K562 (cell line): ENCODE results near the gene ZBTB7A. TPM values are rescaled to one million over a fixed set of nuclear protein-coding genes. Genes with fewer than 3 reads are reported as not detected.

ENCODE experiments used
- BCLAF1 ChIP-seq, 2 experiments: fragments of 450-650 bp in 1 of 2; IDR thresholded peaks; 2 replicates each; pipeline ENCODE4 v1.6.1; 2011 to 2017; ENCODE audit warnings: low read depth in 2 of 2, antibody characterized with exemption in 1 of 2, borderline replicate concordance in 1 of 2, low read length in 1 of 2, mild to moderate bottlenecking in 1 of 2, mixed read lengths in 1 of 2; ENCODE audit not compliant: control insufficient read depth in 1 of 2
- CREB3L1 ChIP-seq: fragments of 450-650 bp; IDR thresholded peaks from 2 replicates; pipeline ENCODE4 v1.6.1; 2014; ENCODE audit warnings: low read depth, mild to moderate bottlenecking, moderate library complexity, borderline replicate concordance
- CREM ChIP-seq: IDR thresholded peaks from 2 replicates; pipeline ENCODE4 v1.6.1; 2014; ENCODE audit warnings: antibody characterized with exemption, low read depth
- IRF2 ChIP-seq: sonication (generic); formaldehyde crosslinking; IDR thresholded peaks from 2 replicates; pipeline ENCODE4 v1.8.1; 2022; ENCODE audit warnings: mild to moderate bottlenecking, missing genetic modification reagents
- JUND ChIP-seq, 2 experiments: IDR thresholded peaks; 2 replicates in 1 of 2; 3 replicates in 1 of 2; pipeline ENCODE4 v1.6.1; 2011; ENCODE audit warnings: borderline replicate concordance in 2 of 2, low read depth in 2 of 2, low read length in 2 of 2, improper control_type of control experiment in 1 of 2, missing biosample characterization in 1 of 2, missing genetic modification characterization in 1 of 2, missing genetic modification reagents in 1 of 2
- RAD21 ChIP-seq, 2 experiments: fragments of 250-450 bp in 1 of 2; fragments of 450-650 bp in 1 of 2; sonication (Bioruptor Pico) in 1 of 2; formaldehyde crosslinking in 1 of 2; IDR thresholded peaks in 1 of 2; conservative IDR thresholded peaks in 1 of 2; 2 replicates each; pipeline versions ENCODE4 v1.4.0 to v1.8.0; 2020 to 2022; ENCODE audit warnings: mild to moderate bottlenecking in 2 of 2, moderate library complexity in 1 of 2
- SREBF2 ChIP-seq: sonication (generic); formaldehyde crosslinking; IDR thresholded peaks from 2 replicates; pipeline ENCODE4 v1.4.0; 2020; ENCODE audit warnings: mild to moderate bottlenecking, missing genetic modification reagents
- TEAD2 ChIP-seq: fragments of 450-650 bp; IDR thresholded peaks from 2 replicates; pipeline ENCODE4 v1.6.1; 2016; ENCODE audit warnings: missing genetic modification characterization, control low read depth, missing compliant biosample characterization
- ZBTB17 ChIP-seq: fragments of 450-650 bp; formaldehyde crosslinking; IDR thresholded peaks from 2 replicates; pipeline ENCODE4 v1.4.0; 2020; ENCODE audit warnings: mild to moderate bottlenecking
- ZBTB7A ChIP-seq: IDR thresholded peaks from 2 replicates; pipeline ENCODE4 v1.6.1; 2011; ENCODE audit warnings: low read depth, mild to moderate bottlenecking, low read length, moderate library complexity, borderline replicate concordance; ENCODE audit not compliant: control insufficient read depth
- ZKSCAN8 ChIP-seq: fragments of 200-800 bp; sonication (Bioruptor generic); IDR thresholded peaks from 2 replicates; pipeline ENCODE4 v1.6.1; 2016; ENCODE audit warnings: missing genetic modification characterization, missing compliant biosample characterization
- polyA plus RNA-seq, 8 experiments: library from polyadenylated mRNA; depleted of rRNA in 4 of 8; stranded (reverse) in 5 of 8; unstranded in 3 of 8; fragments of >200 nt; fragmentation: Nextera tagmentation in 2 of 8; fragmentation: Illumina TruSeq in 1 of 8; extraction: Ambion mirVana in 2 of 8; extraction: Trizol in 1 of 8; gene quantifications; 2 replicates each; pipeline versions ENCODE4 v1.2.1 to v1.2.3, GENCODE V29; 2011 to 2014; ENCODE audit warnings: inconsistent platforms in 1 of 8, missing spikeins in 1 of 8
- total RNA-seq, 7 experiments: library from RNA; depleted of rRNA in 6 of 7; stranded (reverse); fragments of >200 nt in 6 of 7; fragmentation: Illumina TruSeq in 2 of 7; extraction: Trizol in 2 of 7; gene quantifications; 2 replicates each; pipeline versions ENCODE4 v1.2.1 to v1.2.3, GENCODE V29; 2011 to 2021; ENCODE audit warnings: low replicate concordance in 1 of 7
- TF ChIP-seq, protein P1 (sequence below): fragments of 200-800 bp; sonication (Bioruptor generic); IDR thresholded peaks from 2 replicates; pipeline ENCODE4 v1.6.1; 2017; ENCODE audit warnings: missing genetic modification characterization, missing compliant biosample characterization
- TF ChIP-seq, protein P2 (sequence below): sonication (generic); formaldehyde crosslinking; IDR thresholded peaks from 2 replicates; pipeline ENCODE4 v1.8.0; 2022; ENCODE audit warnings: mild to moderate bottlenecking, missing genetic modification reagents, borderline replicate concordance
- TF ChIP-seq, protein P3 (sequence below): fragments of 250-450 bp; sonication (Bioruptor Pico); IDR thresholded peaks from 2 replicates; pipeline ENCODE4 v1.8.0; 2021; ENCODE audit warnings: moderate library complexity, mild to moderate bottlenecking, inconsistent platforms

ZBTB7A gene
- total and polyA plus RNA-seq, 9 of the 15 experiments (the other 6 are each of a cell fraction or from before 2014, with no cell fraction given) = 0.11 to 34.0 (median 4.6) TPM

DNA sequence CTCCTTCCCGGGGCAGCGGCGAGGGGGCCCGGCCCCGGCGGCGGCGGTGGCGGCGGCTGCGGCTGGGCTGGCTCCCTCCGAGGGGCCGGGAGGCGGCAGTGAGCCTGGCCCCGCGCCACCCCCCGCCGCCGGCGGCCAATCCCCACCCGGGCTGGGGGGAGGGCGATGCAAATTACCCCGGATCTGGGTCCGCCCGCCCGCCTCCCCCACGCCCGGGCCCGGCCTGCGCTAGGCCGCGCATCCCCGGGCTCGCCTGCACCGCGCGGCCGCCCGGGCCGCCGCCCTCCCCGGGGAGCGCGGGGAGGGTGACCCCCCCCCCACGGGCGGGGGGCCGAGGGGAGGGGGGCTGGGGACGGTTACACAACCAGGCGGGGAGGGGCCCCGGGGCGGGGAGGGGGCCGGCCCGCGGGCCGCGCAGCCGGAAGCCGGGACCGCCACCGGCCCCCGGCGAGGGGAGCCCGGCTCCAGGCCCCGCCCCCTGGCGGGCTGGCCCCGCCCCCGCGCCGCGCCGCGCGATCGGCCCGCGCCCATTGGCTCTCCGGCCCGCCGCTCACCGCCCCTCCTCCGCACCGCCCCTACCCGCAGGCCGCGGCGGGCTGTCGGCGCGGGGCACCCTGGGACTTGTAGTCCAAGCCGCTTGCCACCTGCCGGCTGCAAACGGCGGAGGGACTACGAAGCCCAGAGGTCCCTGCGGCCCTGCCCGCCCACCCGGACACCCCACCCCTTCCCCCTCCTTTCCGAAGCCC lies 1.1 kb downstream of the ZBTB7A start (continued):
- TF ChIP-seq ZBTB7A = peak; percentile 70
- TF ChIP-seq BCLAF1 (IDR thresholded peaks at IDR 0.05; ENCODE audit: borderline replicate concordance in 1 of 2, control insufficient read depth in 1 of 2, low read depth in 2 of 2, low read length in 1 of 2) = peak in 1 of 2 experiments; percentile 21; a peak in 1 of 4 replicates
- no peak; the same call in 1 of the 2 replicates for TF ChIP-seq JUND (IDR thresholded peaks at IDR 0.05; ENCODE audit: borderline replicate concordance, low read depth, low read length)
- TF ChIP-seq JUND (tag; IDR thresholded peaks at IDR 0.05; ENCODE audit: borderline replicate concordance, low read depth, low read length) = no peak
- no peak for TF ChIP-seq ZBTB17 (CRISPR knock-in tag)
- no peak for TF ChIP-seq CREB3L1
- TF ChIP-seq RAD21 (CRISPR knock-in tag; conservative IDR thresholded peaks at IDR 0.05 in 1 of 2, IDR thresholded peaks at IDR 0.05 in 1 of 2) = no peak
- TF ChIP-seq, protein P1, sequence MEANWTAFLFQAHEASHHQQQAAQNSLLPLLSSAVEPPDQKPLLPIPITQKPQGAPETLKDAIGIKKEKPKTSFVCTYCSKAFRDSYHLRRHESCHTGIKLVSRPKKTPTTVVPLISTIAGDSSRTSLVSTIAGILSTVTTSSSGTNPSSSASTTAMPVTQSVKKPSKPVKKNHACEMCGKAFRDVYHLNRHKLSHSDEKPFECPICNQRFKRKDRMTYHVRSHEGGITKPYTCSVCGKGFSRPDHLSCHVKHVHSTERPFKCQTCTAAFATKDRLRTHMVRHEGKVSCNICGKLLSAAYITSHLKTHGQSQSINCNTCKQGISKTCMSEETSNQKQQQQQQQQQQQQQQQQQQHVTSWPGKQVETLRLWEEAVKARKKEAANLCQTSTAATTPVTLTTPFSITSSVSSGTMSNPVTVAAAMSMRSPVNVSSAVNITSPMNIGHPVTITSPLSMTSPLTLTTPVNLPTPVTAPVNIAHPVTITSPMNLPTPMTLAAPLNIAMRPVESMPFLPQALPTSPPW (CRISPR knock-in tag) = peak; percentile 99
- TF ChIP-seq, protein P2, sequence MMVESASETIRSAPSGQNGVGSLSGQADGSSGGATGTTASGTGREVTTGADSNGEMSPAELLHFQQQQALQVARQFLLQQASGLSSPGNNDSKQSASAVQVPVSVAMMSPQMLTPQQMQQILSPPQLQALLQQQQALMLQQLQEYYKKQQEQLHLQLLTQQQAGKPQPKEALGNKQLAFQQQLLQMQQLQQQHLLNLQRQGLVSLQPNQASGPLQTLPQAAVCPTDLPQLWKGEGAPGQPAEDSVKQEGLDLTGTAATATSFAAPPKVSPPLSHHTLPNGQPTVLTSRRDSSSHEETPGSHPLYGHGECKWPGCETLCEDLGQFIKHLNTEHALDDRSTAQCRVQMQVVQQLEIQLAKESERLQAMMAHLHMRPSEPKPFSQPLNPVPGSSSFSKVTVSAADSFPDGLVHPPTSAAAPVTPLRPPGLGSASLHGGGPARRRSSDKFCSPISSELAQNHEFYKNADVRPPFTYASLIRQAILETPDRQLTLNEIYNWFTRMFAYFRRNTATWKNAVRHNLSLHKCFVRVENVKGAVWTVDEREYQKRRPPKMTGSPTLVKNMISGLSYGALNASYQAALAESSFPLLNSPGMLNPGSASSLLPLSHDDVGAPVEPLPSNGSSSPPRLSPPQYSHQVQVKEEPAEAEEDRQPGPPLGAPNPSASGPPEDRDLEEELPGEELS (CRISPR knock-in tag) = no peak
- TF ChIP-seq SREBF2 (CRISPR knock-in tag) = no peak
- TF ChIP-seq TEAD2 (tag) = no peak
- TF ChIP-seq CREM = peak; percentile 68
- no peak for TF ChIP-seq ZKSCAN8
- no peak for TF ChIP-seq IRF2 (CRISPR knock-in tag)
- TF ChIP-seq, protein P3, sequence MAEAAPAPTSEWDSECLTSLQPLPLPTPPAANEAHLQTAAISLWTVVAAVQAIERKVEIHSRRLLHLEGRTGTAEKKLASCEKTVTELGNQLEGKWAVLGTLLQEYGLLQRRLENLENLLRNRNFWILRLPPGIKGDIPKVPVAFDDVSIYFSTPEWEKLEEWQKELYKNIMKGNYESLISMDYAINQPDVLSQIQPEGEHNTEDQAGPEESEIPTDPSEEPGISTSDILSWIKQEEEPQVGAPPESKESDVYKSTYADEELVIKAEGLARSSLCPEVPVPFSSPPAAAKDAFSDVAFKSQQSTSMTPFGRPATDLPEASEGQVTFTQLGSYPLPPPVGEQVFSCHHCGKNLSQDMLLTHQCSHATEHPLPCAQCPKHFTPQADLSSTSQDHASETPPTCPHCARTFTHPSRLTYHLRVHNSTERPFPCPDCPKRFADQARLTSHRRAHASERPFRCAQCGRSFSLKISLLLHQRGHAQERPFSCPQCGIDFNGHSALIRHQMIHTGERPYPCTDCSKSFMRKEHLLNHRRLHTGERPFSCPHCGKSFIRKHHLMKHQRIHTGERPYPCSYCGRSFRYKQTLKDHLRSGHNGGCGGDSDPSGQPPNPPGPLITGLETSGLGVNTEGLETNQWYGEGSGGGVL (CRISPR knock-in tag) = no peak
